Measurements from ENCODE around the gene TPST2. TPM values are rescaled to one million over a fixed set of nuclear protein-coding genes. Genes with fewer than 3 reads are reported as not detected.

TPST2 gene
- total RNA-seq, 4 donors from 2014 or later = 22.0 to 30.9 (median 28.7) TPM

DNA sequence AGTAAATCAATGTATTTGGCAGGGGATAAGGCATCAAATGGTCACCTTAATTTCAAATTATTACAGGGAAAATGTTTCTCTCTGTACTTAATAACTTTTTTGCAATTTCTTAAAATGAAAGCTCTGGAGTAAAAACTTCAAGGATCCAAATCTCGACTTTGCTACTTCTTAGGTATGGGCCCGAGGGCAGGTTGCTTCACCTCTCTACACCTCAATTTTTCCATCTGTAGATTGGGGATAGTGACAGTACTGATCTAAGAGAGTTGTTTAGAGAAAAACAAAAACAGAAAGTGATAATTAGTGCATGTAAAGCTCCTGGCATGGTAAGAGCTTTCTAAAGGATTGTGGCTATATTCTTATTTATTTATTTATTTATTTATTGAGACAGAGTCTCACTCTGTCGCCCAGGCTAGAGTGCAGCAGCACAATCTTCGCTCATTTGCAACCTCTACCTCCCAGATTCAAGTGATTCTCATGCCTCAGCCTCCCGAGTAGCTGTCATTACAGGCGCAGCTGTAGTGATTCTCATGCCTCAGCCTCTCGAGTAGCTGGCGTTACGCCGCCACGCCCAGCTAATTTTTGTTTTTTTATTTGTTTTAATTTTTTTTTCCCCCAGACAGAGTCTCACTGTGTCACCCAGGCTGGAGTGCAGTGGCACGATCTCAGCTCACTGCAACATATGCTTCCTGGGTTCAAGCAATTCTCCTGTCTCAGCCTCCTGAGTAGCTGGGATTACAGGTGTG is 75.3 kb downstream of the TPST2 start:
- no peak overlapping the region for H3K27ac ChIP-seq (replicated peaks in 1 of 4)
- peaks cover 17 to 31% (median 26%) of the 10 kb centered on the region in 4 donors for H3K4me1 ChIP-seq
- intact Hi-C loops (cut with DNase I) = loop anchor here (5.0 kb wide), 1 partner anchor 73 kb away; no protein-coding TSS in a partner anchor
- WGBS = 96% methylated on average over 12 of the region's 12 CpGs
- peaks cover 5 to 9% (median 8%) of the 10 kb centered on the region in 4 donors for H3K36me3 ChIP-seq
- H3K9me3 ChIP-seq = no peaks in the 10 kb centered on the region
- DNase-seq (ENCODE audit: extremely low spot score) = no peak
- no peak overlapping the region for H3K4me3 ChIP-seq
- no peaks in the 10 kb centered on the region for H3K27me3 ChIP-seq
- TF ChIP-seq, protein P1, sequence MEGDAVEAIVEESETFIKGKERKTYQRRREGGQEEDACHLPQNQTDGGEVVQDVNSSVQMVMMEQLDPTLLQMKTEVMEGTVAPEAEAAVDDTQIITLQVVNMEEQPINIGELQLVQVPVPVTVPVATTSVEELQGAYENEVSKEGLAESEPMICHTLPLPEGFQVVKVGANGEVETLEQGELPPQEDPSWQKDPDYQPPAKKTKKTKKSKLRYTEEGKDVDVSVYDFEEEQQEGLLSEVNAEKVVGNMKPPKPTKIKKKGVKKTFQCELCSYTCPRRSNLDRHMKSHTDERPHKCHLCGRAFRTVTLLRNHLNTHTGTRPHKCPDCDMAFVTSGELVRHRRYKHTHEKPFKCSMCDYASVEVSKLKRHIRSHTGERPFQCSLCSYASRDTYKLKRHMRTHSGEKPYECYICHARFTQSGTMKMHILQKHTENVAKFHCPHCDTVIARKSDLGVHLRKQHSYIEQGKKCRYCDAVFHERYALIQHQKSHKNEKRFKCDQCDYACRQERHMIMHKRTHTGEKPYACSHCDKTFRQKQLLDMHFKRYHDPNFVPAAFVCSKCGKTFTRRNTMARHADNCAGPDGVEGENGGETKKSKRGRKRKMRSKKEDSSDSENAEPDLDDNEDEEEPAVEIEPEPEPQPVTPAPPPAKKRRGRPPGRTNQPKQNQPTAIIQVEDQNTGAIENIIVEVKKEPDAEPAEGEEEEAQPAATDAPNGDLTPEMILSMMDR (IDR thresholded peaks at IDR 0.05) = no peak
- TF ChIP-seq POLR2AphosphoS5 (IDR thresholded peaks at IDR 0.05) (no peak), EP300 (IDR thresholded peaks at IDR 0.05) (no peak), POLR2A (IDR thresholded peaks at IDR 0.05; ENCODE audit: low read depth) (no peak)

DNA sequence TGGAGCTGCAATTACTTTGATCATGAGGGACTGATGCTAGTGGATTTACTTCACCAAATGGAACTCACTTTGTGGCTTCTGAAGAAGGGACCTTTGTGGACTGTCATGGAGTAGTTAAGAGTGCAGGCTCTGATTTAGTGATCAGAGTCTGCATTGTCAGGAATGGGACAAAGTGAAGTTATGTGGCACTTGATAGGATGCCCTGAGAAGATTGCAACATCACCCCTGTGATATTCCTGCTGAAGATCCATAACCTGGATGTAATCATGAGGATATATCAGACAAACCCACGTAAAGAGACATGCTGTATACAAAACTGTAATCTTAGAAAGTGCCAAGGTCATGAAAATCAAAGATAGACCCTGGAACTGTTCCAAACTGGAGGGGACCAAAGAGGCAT is 76.1 kb downstream of the TPST2 start:
- Histone ChIP-seq H3K27me3 (no peaks in the 10 kb centered on the region), H3K27ac (replicated peaks in 1 of 4) (no peak overlapping the region), H3K4me3 (no peak overlapping the region), H3K4me1 (peaks cover 17 to 31% (median 26%) of the 10 kb centered on the region in 4 donors), H3K36me3 (peaks cover 12 to 17% (median 15%) of the 10 kb centered on the region in 4 donors), H3K9me3 (no peaks in the 10 kb centered on the region)
- DNase-seq (ENCODE audit: extremely low spot score) = no peak
- TF ChIP-seq POLR2A (IDR thresholded peaks at IDR 0.05; ENCODE audit: low read depth) = no peak
- TF ChIP-seq EP300 (IDR thresholded peaks at IDR 0.05) = no peak
- no peak for TF ChIP-seq POLR2AphosphoS5 (IDR thresholded peaks at IDR 0.05)
- TF ChIP-seq, protein P1 (IDR thresholded peaks at IDR 0.05) = no peak
- intact Hi-C loops (cut with DNase I) = loop anchor here (5.0 kb wide), 1 partner anchor 73 kb away; no protein-coding TSS in a partner anchor
- WGBS = 50% methylated on average over 1 of the region's 1 CpG

DNA sequence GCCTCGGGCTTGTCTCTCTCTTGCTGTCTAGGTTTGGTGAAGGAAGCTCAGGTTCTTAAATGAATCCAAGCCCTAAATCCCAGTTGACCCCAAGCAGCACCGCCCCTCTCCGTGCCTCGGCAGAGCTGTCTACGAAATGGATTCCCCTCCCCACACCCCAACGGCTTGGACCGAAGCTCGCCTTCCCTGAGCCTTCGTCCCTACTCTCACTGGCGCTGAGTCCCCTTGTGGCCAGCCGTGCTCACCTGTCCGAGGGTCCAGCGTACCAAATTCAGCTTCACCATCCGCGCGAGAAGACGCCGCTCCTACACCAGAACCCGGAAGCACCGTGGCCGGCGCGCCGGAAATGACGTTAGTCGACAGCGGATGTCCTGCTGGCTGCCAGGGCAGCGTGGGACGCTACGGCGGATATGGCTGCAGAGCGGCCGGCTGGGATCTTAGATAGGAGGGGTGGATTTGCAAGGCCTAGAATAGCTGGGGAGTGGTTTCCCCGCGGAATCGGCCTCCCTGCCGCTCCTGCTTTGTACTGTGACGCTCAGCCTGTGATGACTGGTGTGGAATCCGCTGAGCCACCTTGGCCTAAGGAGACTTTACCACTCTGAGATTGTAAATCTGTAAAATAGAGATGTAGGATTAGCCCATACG is 77.7 kb downstream of the TPST2 start, which contains the start of gene TFIP11:
TSS of gene TFIP11 (minus strand) at position 325 of the 645 bp plus-strand sequence. CDS start 2,201 bp downstream, outside the sequence.
- Histone ChIP-seq H3K9me3 (no peaks in the 10 kb centered on the region), H3K4me1 (peaks cover 17 to 31% (median 26%) of the 10 kb centered on the region in 4 donors), H3K4me3 (peak within 1 kb of the TSS; percentile 76 to 89 (median 88)), H3K27me3 (no peaks in the 10 kb centered on the region), H3K36me3 (peaks cover 23 to 33% (median 31%) of the 10 kb centered on the region in 4 donors), H3K27ac (replicated peaks in 1 of 4) (peak within 1 kb of the TSS; percentile 77 to 87 (median 84))
- 0% methylated on average over 12 of the region's 40 CpGs for WGBS
- peak; percentile 99 for DNase-seq (ENCODE audit: extremely low spot score)
- intact Hi-C loops (cut with DNase I) = loop anchor here (5.0 kb wide), 1 partner anchor 75 kb away; no protein-coding TSS in a partner anchor
- TF ChIP-seq, protein P1 (IDR thresholded peaks at IDR 0.05) = no peak
- no peak for TF ChIP-seq POLR2A (IDR thresholded peaks at IDR 0.05; ENCODE audit: low read depth)
- peak; percentile 95 to 98 for TF ChIP-seq POLR2AphosphoS5 (IDR thresholded peaks at IDR 0.05)
- no peak for TF ChIP-seq EP300 (IDR thresholded peaks at IDR 0.05)

DNA sequence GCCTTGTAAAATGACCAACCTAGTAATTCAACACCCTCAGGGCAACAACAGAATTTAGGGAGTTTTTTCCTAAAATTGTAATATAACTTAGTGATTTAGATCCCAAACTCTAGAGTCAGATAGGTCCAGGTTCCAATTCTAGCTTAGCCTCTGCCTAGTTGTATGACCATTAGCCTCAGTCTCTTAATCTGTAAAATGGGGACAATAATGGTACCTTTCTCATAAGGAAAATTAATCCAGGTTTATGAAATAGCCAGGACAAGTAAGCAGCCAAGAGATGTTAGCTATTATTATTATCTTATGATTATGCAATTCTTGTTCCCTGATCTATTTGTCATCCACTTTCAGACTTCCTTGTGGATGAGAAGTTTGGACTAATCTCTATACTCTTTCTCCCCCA is 81.8 kb downstream of the TPST2 start:
- no peak overlapping the region for H3K27ac ChIP-seq (replicated peaks in 1 of 4)
- no peaks in the 10 kb centered on the region for H3K27me3 ChIP-seq
- peaks cover 60 to 72% (median 71%) of the 10 kb centered on the region in 4 donors for H3K36me3 ChIP-seq
- TF ChIP-seq POLR2AphosphoS5 (IDR thresholded peaks at IDR 0.05) (no peak), EP300 (IDR thresholded peaks at IDR 0.05) (no peak), POLR2A (IDR thresholded peaks at IDR 0.05; ENCODE audit: low read depth) (no peak)
- TF ChIP-seq, protein P1 (IDR thresholded peaks at IDR 0.05) = no peak
- no peak overlapping the region for H3K4me3 ChIP-seq
- intact Hi-C loops (cut with DNase I) = no loop called here
- DNase-seq (ENCODE audit: extremely low spot score) = no peak
- H3K4me1 ChIP-seq = peaks cover 15 to 28% (median 24%) of the 10 kb centered on the region in 4 donors
- H3K9me3 ChIP-seq = no peaks in the 10 kb centered on the region
